ENCODE measurements around the gene PTHLH.

PTHLH gene

GRCh38 chr12:27951898-27952297 lies 20.6 kb downstream of the PTHLH start:
- Histone ChIP-seq H3K4me3 (ENCODE audit: insufficient read depth, low read depth, low read length, poor library complexity, severe bottlenecking) (no peak overlapping the region), H3K27me3 (replicated peaks; ENCODE audit: control insufficient read depth, insufficient read depth, low read length, poor library complexity, severe bottlenecking) (no peaks in the 10 kb centered on the region), H3K4me1 (ENCODE audit: control insufficient read depth, insufficient read depth, low read length, poor library complexity, severe bottlenecking) (no peaks in the 10 kb centered on the region), H3K36me3 (ENCODE audit: control insufficient read depth, insufficient read depth, low read length) (no peaks in the 10 kb centered on the region), H3K9me3 (ENCODE audit: control insufficient read depth, low read length) (no peaks in the 10 kb centered on the region), H3K27ac (ENCODE audit: insufficient read depth, low read length, poor library complexity, severe bottlenecking) (no peak overlapping the region)
- no peak for DNase-seq

- no peak overlapping the region for H3K27ac ChIP-seq (ENCODE audit: insufficient read depth, low read length, poor library complexity, severe bottlenecking)
- H3K4me3 ChIP-seq (ENCODE audit: insufficient read depth, low read depth, low read length, poor library complexity, severe bottlenecking), result no peak overlapping the region
- H3K27me3 ChIP-seq (replicated peaks; ENCODE audit: control insufficient read depth, insufficient read depth, low read length, poor library complexity, severe bottlenecking), result no peaks in the 10 kb centered on the region
- no peaks in the 10 kb centered on the region for H3K36me3 ChIP-seq (ENCODE audit: control insufficient read depth, insufficient read depth, low read length)
- H3K9me3 ChIP-seq (ENCODE audit: control insufficient read depth, low read length), result no peaks in the 10 kb centered on the region
- no peaks in the 10 kb centered on the region for H3K4me1 ChIP-seq (ENCODE audit: control insufficient read depth, insufficient read depth, low read length, poor library complexity, severe bottlenecking)
- DNase-seq, result no peak
Measured at GRCh38 chr12:27946421-27946820, 26.1 kb downstream of the PTHLH start.

GRCh38 chr12:27940756-27941402 lies 31.7 kb downstream of the PTHLH start:
- no peak overlapping the region for H3K27ac ChIP-seq (ENCODE audit: insufficient read depth, low read length, poor library complexity, severe bottlenecking)
- H3K4me1 ChIP-seq (ENCODE audit: control insufficient read depth, insufficient read depth, low read length, poor library complexity, severe bottlenecking), result no peaks in the 10 kb centered on the region
- no peaks in the 10 kb centered on the region for H3K9me3 ChIP-seq (ENCODE audit: control insufficient read depth, low read length)
- H3K27me3 ChIP-seq (replicated peaks; ENCODE audit: control insufficient read depth, insufficient read depth, low read length, poor library complexity, severe bottlenecking), result no peaks in the 10 kb centered on the region
- H3K4me3 ChIP-seq (ENCODE audit: insufficient read depth, low read depth, low read length, poor library complexity, severe bottlenecking), result no peak overlapping the region
- DNase-seq, result peak; percentile 23 to 51 (median 45)
- H3K36me3 ChIP-seq (ENCODE audit: control insufficient read depth, insufficient read depth, low read length), result no peaks in the 10 kb centered on the region

GRCh38 chr12:27940245-27940644 lies 32.3 kb downstream of the PTHLH start:
- Histone ChIP-seq H3K27ac (ENCODE audit: insufficient read depth, low read length, poor library complexity, severe bottlenecking) (no peak overlapping the region), H3K36me3 (ENCODE audit: control insufficient read depth, insufficient read depth, low read length) (no peaks in the 10 kb centered on the region), H3K4me3 (ENCODE audit: insufficient read depth, low read depth, low read length, poor library complexity, severe bottlenecking) (no peak overlapping the region), H3K4me1 (ENCODE audit: control insufficient read depth, insufficient read depth, low read length, poor library complexity, severe bottlenecking) (no peaks in the 10 kb centered on the region), H3K27me3 (replicated peaks; ENCODE audit: control insufficient read depth, insufficient read depth, low read length, poor library complexity, severe bottlenecking) (no peaks in the 10 kb centered on the region), H3K9me3 (ENCODE audit: control insufficient read depth, low read length) (no peaks in the 10 kb centered on the region)
- no peak for DNase-seq

GRCh38 chr12:27937768-27938167 lies 34.8 kb downstream of the PTHLH start:
- no peak for DNase-seq

GRCh38 chr12:27936196-27936595 lies 36.3 kb downstream of the PTHLH start:
- H3K9me3 ChIP-seq (ENCODE audit: control insufficient read depth, low read length), result no peaks in the 10 kb centered on the region
- H3K27me3 ChIP-seq (replicated peaks; ENCODE audit: control insufficient read depth, insufficient read depth, low read length, poor library complexity, severe bottlenecking), result no peaks in the 10 kb centered on the region
- DNase-seq, result no peak
- no peak overlapping the region for H3K4me3 ChIP-seq (ENCODE audit: insufficient read depth, low read depth, low read length, poor library complexity, severe bottlenecking)
- H3K27ac ChIP-seq (ENCODE audit: insufficient read depth, low read length, poor library complexity, severe bottlenecking), result no peak overlapping the region
- H3K4me1 ChIP-seq (ENCODE audit: control insufficient read depth, insufficient read depth, low read length, poor library complexity, severe bottlenecking), result no peaks in the 10 kb centered on the region
- H3K36me3 ChIP-seq (ENCODE audit: control insufficient read depth, insufficient read depth, low read length), result no peaks in the 10 kb centered on the region

More at GRCh38 chr12:27937768-27938167, 34.8 kb downstream of the PTHLH start:
- H3K4me3 ChIP-seq (ENCODE audit: insufficient read depth, low read depth, low read length, poor library complexity, severe bottlenecking), result no peak overlapping the region
- H3K27ac ChIP-seq (ENCODE audit: insufficient read depth, low read length, poor library complexity, severe bottlenecking), result no peak overlapping the region
- H3K36me3 ChIP-seq (ENCODE audit: control insufficient read depth, insufficient read depth, low read length), result no peaks in the 10 kb centered on the region
- no peaks in the 10 kb centered on the region for H3K4me1 ChIP-seq (ENCODE audit: control insufficient read depth, insufficient read depth, low read length, poor library complexity, severe bottlenecking)
- H3K9me3 ChIP-seq (ENCODE audit: control insufficient read depth, low read length), result no peaks in the 10 kb centered on the region
- H3K27me3 ChIP-seq (replicated peaks; ENCODE audit: control insufficient read depth, insufficient read depth, low read length, poor library complexity, severe bottlenecking), result no peaks in the 10 kb centered on the region

GRCh38 chr12:27934276-27934675 lies 38.3 kb downstream of the PTHLH start:
- no peaks in the 10 kb centered on the region for H3K9me3 ChIP-seq (ENCODE audit: control insufficient read depth, low read length)
- no peak overlapping the region for H3K4me3 ChIP-seq (ENCODE audit: insufficient read depth, low read depth, low read length, poor library complexity, severe bottlenecking)
- DNase-seq, result no peak
- H3K27ac ChIP-seq (ENCODE audit: insufficient read depth, low read length, poor library complexity, severe bottlenecking), result no peak overlapping the region
- no peaks in the 10 kb centered on the region for H3K27me3 ChIP-seq (replicated peaks; ENCODE audit: control insufficient read depth, insufficient read depth, low read length, poor library complexity, severe bottlenecking)
- H3K4me1 ChIP-seq (ENCODE audit: control insufficient read depth, insufficient read depth, low read length, poor library complexity, severe bottlenecking), result no peaks in the 10 kb centered on the region
- H3K36me3 ChIP-seq (ENCODE audit: control insufficient read depth, insufficient read depth, low read length), result no peaks in the 10 kb centered on the region

- no peak overlapping the region for H3K4me3 ChIP-seq (ENCODE audit: insufficient read depth, low read depth, low read length, poor library complexity, severe bottlenecking)
- no peak for DNase-seq
- no peaks in the 10 kb centered on the region for H3K9me3 ChIP-seq (ENCODE audit: control insufficient read depth, low read length)
- H3K4me1 ChIP-seq (ENCODE audit: control insufficient read depth, insufficient read depth, low read length, poor library complexity, severe bottlenecking), result no peaks in the 10 kb centered on the region
- H3K36me3 ChIP-seq (ENCODE audit: control insufficient read depth, insufficient read depth, low read length), result no peaks in the 10 kb centered on the region
- no peaks in the 10 kb centered on the region for H3K27me3 ChIP-seq (replicated peaks; ENCODE audit: control insufficient read depth, insufficient read depth, low read length, poor library complexity, severe bottlenecking)
- no peak overlapping the region for H3K27ac ChIP-seq (ENCODE audit: insufficient read depth, low read length, poor library complexity, severe bottlenecking)
Measured at GRCh38 chr12:27931390-27931789, 41.1 kb downstream of the PTHLH start.

- Histone ChIP-seq H3K9me3 (ENCODE audit: control insufficient read depth, low read length) (no peaks in the 10 kb centered on the region), H3K36me3 (ENCODE audit: control insufficient read depth, insufficient read depth, low read length) (no peaks in the 10 kb centered on the region), H3K27ac (ENCODE audit: insufficient read depth, low read length, poor library complexity, severe bottlenecking) (no peak overlapping the region), H3K4me3 (ENCODE audit: insufficient read depth, low read depth, low read length, poor library complexity, severe bottlenecking) (no peak overlapping the region), H3K4me1 (ENCODE audit: control insufficient read depth, insufficient read depth, low read length, poor library complexity, severe bottlenecking) (no peaks in the 10 kb centered on the region), H3K27me3 (replicated peaks; ENCODE audit: control insufficient read depth, insufficient read depth, low read length, poor library complexity, severe bottlenecking) (no peaks in the 10 kb centered on the region)
- DNase-seq, result no peak
Measured at GRCh38 chr12:27927347-27927746, 45.2 kb downstream of the PTHLH start.

- H3K27ac ChIP-seq (ENCODE audit: insufficient read depth, low read length, poor library complexity, severe bottlenecking), result no peak overlapping the region
- no peaks in the 10 kb centered on the region for H3K9me3 ChIP-seq (ENCODE audit: control insufficient read depth, low read length)
- H3K4me1 ChIP-seq (ENCODE audit: control insufficient read depth, insufficient read depth, low read length, poor library complexity, severe bottlenecking), result no peaks in the 10 kb centered on the region
- no peak for DNase-seq
- H3K27me3 ChIP-seq (replicated peaks; ENCODE audit: control insufficient read depth, insufficient read depth, low read length, poor library complexity, severe bottlenecking), result no peaks in the 10 kb centered on the region
- no peaks in the 10 kb centered on the region for H3K36me3 ChIP-seq (ENCODE audit: control insufficient read depth, insufficient read depth, low read length)
- H3K4me3 ChIP-seq (ENCODE audit: insufficient read depth, low read depth, low read length, poor library complexity, severe bottlenecking), result no peak overlapping the region
Measured at GRCh38 chr12:27924350-27925135, 48.0 kb downstream of the PTHLH start.

All from effector memory CD4-positive, alpha-beta T cell (primary cell).